Ramos (cell line): ENCODE results near the gene OR4D1.
"Not testable (repeated sequence)": the region's sequence is repeated elsewhere in the genome, so short reads cannot be mapped to it uniquely, and the experiment has no call there.

Source experiments
- in situ Hi-C: fragments of 300-500 bp; cut with MboI; formaldehyde crosslinking; loops from one replicate; pipeline ENCODE4 v1.14.3; 2022; ENCODE audit warnings: low sequenced_read_pairs; ENCODE audit not compliant: unreplicated experiment

OR4D1 gene

DNA sequence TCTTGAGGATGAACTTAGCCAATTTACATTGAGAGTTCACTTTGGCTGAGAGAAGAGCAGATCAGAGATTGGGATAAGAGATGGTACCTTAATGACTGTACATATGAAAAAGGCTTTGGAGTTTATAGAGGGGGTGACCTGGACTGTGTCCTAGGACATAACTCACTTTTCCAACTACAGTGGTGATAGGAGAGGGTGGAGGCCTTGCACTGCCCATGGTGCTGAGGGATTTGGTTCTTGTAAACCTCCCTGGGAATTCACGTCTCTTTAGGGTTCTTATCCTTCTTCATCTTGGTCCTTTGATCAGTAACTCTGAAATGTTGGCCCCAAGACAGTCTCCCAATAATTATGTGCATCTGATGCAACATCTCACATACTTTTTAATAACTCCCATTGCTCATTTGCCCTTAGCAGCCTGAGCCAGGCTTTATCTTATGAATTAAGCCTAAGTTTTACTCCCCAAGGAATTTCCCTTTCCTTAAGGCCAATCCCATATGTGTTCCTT, at the start of gene OR4D1:
Gene OR4D1, plus strand, starts transcription at position 455 of the 505 bp plus-strand sequence. CDS start 6,770 bp downstream, outside the sequence.
- in situ Hi-C loops, result no loop called here

DNA sequence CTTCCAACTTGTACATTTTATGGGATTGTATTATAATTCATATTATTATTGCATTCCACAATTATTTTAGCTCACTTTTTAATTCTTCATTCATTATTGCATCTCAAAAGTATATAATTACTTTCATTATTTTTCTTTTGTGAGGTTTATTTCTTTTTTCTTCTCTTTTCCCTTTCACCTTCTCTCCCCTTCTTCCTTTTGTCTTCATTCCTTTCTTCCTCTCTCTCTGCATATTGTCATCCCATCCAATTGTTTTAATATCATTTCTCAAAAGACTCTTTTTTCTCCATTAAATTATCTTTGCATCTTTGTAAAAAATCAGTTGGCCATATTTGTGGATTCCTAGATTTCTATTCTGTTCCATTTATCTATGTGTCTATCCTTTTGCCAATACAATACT, 47.7 kb upstream of the OR4D1 start:
- in situ Hi-C loops, result no loop called here

DNA sequence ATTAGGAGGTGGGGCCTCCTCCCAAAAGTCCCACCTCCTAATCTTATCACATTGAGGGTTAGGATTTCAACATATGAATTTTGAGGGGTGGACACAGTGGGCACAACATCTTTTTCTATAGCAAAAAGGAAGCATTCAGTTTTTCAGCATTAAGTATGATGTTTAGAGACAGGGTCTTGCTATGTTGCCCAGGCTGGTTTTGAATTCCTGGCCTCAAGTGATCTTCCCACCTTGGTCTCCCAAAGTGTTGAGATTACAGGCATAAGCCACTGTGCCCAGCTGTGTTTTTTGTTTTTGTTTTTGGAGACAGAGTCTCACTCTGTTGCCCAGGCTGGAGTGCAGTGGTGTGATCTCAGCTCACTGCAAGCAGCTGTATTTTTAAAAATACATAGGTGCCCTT, 46.3 kb upstream of the OR4D1 start:
- in situ Hi-C loops, result not testable (repeated sequence)

DNA sequence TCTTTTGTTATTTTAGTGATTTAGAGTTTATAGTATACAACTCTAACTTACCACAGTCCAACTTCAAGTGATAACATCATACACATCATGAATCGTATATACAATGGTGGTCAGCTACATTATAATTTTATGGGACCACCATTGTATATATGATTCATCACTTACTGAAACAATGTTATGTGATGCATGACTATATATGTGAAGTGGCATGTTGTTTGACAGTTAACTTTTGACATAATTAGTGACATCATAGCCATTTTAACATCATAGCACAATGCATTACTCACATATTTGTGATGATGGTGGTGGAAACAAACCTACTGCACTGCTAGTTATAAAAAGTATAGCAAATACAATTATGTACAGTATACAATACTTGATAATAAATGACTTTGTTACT, 43.1 kb upstream of the OR4D1 start:
- in situ Hi-C loops, result no loop called here

DNA sequence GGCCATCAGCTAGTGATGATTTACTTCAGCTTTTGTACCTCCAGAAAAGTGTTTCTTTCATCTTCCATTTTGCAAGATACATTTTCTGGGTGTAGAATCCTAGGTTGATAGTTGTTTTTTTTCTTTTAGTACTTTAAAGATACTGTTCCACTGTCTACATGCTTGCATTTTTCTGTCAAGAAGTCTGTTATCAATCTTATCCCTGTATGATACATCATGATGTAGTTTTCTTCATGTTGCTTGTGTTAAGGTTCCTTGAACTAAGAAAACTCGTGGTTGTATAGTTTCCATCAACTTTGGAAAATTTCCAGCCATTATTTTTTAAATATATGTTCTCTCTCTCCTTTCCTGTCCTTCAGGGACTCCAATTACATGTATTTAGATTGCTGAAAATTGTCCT, 40.9 kb upstream of the OR4D1 start:
- in situ Hi-C loops, result no loop called here

DNA sequence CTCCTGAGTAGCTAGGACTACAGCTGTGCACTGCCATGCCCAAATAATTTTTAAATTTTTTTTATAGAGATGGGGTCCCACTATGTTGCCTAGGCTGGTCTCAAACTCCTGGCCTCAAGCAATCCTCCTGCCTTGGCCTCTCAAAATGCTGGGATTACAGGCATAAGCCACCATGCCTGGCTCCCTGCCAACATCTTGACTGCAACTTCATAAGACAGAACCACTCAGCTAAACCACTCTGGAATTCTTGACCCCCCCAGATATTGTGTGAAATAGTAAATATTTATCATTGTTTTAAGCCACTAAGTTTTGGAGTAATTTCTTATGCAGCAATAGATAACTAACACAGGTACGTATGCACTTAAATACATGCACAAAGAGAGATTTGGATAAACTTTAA, 39.0 kb upstream of the OR4D1 start:
- in situ Hi-C loops, result no loop called here

DNA sequence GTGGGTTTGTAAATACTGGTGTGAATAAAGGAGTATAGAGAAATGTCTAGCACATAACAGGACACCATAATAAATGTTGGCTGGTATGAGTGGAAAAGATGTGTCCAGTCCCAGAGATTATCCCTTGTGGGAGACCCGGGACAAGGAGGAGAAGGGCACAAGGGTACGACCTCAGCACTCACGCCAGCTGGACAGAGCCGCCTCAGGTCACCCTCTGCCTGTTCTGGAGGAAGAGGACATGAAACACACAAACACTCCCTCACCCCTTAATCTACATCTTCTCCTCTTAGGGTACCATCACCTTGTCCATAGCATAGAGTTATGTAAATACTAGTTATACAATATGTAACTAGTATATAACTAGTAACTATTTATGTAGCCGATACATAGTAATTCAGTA, 38.2 kb upstream of the OR4D1 start:
- in situ Hi-C loops, result no loop called here

DNA sequence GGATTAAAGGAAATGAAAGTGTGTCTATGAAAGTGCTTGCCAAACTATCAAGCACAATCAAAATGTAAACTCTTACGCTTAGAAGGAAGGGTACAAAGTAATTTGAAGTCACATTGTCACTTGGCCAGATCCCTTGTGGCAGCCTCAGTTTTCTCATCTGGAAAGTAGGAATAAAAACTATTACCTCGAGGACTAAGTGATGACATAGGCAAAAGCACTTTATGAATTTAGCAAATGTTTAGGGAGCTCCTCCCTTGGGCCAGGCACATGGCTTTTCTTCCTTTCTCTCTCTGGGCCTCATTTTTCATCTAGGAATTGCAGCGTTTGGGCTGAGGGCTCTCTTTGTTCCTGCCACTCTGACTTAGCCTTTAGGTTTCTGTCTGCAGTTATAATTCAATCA, 36.5 kb upstream of the OR4D1 start:
- in situ Hi-C loops, result no loop called here

DNA sequence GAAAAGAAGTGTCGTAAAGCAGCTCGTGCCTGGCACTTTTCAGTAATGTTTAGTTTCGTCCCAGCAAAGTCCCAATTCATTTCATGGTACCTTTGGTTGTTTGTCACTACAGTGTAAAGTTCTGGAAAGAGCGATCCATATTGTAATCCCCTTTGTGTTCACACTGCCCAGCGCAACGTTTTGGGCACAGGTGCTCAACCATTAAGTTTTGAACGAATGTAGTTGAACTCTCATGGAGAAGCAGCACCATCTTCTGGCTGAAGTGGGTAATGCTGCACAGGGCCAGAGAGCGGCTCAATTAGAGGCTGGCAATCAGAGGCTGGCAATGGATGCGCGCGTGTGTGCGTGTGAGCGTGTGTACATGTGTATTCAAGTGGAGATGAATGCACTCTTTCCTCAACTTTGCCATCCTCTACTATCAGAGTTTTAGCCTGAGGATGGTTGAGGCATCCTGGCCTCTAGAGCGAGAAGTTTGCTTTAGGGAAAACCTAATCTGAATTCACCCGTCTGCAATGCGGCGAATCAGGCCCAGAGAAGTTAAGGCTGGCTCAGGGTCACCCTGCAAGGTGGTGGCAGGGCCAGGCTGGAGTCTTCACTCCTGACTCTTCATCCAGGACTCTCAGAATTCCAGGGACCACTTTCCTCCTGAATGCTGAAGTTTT, 35.1 kb upstream of the OR4D1 start:
- in situ Hi-C loops, result no loop called here

DNA sequence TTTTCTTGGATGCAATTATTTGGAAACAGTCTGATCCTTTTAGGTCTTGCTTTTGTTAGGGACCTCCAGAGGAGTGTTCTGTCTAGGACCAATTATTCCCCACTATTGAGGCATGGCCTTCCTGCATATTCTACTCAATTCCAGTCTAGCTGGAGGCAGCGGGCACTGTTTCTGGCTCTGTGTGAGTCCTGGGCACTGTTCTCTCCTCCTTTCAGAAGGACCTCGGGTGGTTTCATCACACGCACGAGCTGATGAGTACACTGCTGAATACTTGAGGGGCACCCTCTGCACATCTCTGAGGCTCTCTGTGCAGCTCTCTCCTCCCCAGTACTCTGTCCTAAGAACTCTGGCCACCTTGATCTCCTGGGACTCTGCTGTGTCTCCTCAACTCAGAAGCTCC, 34.2 kb upstream of the OR4D1 start:
- in situ Hi-C loops, result no loop called here

DNA sequence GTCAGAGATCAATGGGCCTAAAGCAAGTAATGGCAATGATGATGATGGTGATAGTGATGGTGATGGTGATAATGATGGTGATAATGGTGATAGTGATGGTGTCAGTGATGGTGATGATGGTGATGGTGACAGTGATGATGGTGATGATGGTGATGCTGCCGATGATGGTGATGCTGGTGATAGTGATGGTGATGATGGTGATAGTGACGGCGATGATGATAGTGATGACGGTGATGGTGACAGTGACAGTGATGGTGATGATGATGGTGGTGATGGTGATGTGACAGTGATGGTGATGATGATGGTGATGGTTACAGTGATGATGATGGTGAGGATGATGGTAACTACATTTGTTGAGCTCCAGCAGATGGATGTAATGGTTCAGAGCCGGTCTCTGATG, 30.8 kb upstream of the OR4D1 start:
- in situ Hi-C loops, result loop anchor here (5.0 kb wide), 1 partner anchor 260 kb away; no protein-coding TSS in a partner anchor

DNA sequence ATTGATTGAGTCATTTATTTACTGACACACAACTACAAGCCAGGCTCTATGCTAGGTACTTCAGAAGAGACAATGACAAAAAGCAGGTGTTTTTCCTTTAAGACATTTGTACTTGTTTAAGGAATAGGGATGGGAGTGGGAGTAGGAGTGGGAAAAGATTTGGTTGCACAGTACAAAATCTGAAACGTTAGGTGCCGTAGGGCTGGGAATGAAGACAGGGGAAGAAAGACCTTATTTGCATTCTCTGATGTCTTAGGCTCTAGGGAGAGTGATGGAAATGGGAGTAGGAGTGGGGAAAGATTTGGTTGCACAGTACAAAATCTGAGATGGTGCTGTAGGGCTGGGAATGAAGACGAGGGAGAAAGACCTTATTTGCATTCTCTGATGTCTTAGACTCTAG, 28.7 kb upstream of the OR4D1 start:
- in situ Hi-C loops, result loop anchor here (5.0 kb wide), 1 partner anchor 262 kb away; no protein-coding TSS in a partner anchor

DNA sequence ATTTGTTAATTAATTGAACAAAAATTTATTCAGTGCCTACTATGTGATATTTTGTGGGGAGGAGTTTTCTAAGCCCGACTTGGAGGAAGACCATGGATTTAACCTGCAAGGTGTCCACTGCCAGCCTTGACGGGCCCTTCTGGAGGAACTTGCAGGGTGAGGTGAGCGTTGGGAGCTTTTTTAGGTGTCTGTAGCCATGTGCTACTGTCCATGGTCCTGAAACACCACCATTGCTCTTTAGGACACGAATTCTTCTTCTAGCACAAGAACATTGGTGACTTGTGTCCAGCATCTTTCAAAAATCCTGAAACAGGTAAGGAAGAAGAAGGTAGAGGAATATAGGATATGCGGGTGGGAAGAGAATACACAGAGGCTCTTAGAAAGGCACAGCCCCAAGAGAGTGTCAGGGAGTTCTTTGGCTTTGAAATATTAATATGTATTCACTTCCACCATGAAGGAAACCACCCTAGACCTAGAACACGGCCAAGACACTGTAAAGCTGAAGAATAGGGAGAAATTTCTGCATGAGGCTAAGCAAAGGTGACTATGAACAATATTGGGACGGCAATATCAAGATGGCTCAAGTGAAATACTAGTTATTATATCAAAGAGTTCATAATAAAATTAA, 27.9 kb upstream of the OR4D1 start:
- in situ Hi-C loops, result no loop called here

DNA sequence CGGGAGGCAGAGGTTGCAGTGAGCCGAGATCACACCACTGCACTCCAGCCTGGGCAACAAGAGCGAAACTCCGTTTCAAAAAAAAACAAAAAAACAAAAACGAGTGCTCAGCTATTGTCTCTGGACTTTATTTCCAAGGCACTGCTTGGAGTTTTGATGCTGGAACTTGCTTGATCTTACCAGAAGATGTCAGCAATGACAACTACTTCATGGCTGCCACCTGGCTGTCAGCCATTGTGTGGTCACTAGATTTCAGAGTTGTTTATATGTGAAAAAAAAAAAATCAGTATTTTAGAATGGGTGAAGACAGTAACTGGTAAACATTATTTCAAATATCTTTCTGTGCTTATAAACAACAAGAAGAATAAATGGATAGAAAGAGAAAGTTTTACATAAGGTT, 26.3 kb upstream of the OR4D1 start:
- in situ Hi-C loops, result no loop called here

DNA sequence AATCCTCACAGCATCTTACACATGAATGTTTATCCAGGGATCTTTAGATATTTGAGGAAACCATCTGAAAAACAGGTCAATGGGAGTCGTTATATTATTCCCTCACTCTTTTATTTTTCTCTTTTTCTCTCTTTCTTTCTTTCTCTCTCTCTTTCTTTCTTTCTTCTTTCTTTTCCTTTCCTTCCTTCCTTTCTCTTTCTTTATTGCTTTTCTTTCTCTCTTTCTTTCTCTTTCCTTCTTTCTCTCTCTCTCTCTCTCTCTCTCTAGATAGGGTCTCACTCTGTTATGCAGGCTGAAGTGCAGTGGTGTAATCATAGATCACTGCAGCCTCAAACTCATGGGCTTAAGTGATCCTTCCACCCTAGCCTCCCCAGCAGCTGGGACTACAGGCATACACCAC, 20.3 kb upstream of the OR4D1 start:
- in situ Hi-C loops, result no loop called here

DNA sequence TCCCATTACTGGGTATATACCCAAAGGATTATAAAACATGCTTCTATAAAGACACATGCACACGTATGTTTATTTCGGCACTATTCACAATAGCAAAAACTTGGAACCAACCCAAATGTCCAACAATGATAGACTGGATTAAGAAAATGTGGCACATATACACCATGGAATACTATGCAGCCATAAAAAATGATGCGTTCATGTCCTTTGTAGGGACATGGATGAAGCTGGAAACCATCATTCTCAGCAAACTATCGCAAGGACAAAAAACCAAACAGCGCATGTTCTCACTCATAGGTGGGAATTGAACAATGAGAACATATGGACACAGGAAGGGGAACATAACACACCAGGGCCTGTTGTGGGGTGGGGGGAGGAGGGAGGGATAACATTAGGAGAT, 15.5 kb upstream of the OR4D1 start:
- in situ Hi-C loops, result not testable (repeated sequence)

DNA sequence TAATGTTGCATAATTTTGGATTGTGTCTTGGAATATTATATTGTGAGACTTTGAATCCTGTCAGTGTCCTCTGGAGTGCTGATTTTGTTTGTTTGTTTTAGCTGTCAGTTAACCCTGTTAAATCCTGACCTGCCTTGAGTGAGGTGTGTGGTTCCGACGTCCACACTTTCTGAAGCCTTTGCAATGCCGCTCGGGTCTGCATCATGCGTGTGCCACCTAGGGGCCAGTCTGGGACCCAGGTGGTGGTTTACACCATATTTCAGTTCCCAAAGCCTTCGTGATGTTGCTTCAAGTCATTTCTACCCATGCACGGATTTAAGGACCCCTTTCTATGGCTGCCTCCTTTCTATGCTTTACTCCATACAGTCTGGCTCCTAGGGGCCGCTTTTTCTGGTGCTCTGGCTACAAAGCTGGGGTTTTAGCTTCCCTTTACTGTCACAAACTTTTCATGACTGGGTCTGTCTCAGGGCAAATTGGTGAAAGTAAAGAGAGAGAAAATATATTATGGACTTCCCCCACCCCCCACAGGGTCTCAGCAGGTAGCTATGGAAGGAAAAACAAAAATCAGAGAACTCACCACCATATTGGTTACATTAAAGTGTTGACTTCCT, 11.4 kb upstream of the OR4D1 start:
- in situ Hi-C loops, result no loop called here

DNA sequence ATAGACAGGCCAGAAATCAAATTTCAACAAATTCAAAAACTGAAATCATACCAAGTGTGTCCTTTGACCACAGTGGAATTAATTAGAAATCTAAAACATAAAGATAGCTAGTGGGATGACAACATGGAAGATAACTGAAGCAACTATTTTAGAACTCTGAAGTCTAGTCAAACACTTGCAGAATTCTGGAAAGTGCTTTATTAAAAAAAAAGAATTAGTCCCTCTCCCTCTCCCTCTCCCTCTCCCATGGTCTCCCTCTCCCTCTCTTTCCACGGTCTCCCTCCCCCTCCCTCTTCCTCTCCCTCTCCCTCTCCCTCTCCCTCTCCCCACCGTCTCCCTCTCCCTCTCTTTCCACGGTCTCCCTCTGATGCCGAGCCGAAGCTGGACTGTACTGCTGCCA, 6.7 kb upstream of the OR4D1 start:
- in situ Hi-C loops, result no loop called here

DNA sequence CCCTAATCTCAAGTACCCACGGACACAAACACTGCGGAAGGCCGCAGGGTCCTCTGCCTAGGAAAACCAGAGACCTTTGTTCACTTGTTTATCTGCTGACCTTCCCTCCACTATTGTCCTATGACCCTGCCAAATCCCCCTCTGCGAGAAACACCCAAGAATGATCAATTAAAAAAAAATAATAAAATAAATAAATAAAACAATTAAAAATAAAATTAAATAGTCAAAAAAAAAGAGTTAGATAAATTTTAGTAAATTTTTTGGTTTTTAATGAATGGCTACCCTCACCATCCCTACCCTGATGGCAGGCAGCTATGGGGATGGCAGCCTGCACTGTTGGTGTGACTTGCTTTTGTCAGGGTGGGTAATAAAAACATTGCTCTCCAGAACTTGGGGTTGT, 4.8 kb upstream of the OR4D1 start:
- in situ Hi-C loops, result not testable (repeated sequence)

DNA sequence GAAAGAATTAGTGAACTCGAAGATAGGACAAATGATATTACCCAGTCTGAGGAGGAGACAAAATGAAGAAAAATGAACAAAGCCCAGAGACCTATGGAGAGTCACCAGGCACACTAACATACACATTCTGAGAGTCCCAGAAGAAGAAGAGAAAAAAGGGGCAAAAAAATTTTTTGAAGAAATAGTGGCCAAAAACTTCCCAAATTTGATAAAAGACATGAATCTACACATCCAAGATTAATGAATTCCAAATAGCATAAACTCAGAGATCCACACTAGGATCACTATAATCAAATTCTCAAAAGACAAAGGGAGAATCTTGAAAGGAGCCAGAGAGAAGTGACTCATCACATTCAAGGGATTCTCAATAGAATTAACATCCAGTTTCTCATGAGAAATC, 3.4 kb upstream of the OR4D1 start:
- in situ Hi-C loops, result no loop called here

DNA sequence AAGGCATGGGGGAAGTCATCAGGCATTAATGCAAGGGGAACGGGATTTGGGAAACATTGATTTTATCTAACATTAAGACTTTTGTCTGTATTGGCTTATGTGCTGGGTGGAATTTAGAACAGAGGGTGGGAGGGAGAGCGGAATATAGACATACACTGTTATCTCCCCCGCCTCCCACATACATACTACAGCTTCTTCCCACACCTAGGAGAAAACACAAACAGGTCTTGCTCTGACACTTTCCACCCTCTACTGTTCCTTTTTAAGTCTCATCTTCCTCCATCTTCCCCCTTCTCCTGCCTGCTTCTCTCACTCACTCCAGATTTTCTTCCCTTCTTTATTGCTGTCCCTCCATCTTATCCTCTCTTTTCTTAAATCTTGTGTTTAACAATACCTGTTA, 425 bp downstream of the OR4D1 start:
- in situ Hi-C loops, result no loop called here

DNA sequence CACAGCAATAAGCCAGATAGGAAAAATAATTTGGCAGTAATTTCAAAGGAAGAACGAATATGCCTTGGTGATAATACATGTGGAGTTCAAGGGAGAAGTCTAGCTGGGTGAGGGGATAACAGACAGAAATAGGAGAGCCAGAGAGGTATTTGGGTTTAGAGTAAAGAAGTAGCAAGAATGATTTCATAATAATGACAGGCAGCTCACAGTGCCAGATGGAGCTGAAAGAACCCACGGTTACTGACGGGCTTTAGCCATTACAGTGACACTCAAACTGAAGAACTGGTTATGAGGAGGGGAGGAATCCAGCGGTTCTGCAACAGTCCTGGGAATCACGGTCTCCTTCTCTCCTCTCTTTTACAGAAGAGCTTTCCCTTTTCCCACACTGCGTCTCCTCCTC, 2.2 kb downstream of the OR4D1 start:
- in situ Hi-C loops, result no loop called here
